ENCODE measurements around the gene TEKT2.

DNA sequence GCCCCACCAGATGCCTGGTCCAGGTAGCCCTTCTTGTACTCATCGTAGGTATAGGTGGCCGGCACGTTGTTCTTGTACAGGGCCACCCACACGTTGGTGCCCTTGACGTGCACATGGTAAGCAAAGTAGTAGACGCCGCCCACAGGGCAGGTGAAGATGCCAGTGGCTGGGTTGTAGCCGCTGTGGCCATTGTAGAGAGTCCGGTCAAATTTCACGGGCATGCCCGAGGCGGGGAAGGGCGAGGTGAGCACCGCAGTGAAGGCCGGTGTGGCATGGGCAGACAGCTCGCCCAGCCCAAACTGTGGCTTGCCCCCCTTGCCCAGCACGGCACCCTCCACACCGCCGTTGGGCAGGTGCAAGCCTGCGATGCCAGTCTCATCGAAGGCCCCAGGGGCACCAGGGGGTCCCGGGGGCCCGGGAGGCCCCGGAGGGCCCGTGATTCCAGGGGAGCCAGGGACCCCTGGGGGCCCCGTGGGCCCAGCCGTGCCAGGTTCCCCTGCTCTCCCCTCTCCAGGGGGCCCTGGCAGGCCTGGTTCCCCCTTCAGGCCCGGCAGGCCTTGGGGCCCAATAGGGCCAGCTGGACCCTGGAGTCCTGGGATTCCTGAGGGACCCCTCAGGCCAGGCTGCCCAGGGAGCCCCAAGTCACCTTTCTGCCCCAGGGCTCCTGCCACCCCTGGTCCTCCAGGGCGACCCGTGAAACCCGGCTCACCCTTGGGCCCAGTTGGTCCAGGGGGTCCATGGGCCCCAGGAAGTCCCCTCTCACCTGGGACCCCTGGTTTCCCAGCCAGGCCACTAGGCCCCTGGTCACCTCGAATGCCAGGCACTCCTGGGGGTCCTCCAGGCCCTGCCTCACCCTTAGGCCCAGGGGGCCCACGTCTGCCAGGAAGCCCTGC is 14.0 kb downstream of the TEKT2 start:
- TF ChIP-seq ZFX (IDR thresholded peaks at IDR 0.05) (no peak), CTCF (conservative IDR thresholded peaks at IDR 0.05) (no peak)

Data from C4-2B (cell line).